ENCODE measurements around the gene GLI1.
"Not testable (repeated sequence)": the region's sequence is repeated elsewhere in the genome, so short reads cannot be mapped to it uniquely, and the experiment has no call there.

GLI1 gene

GRCh38 chr12:57459750-57460467 lies at the start of gene GLI1:
TSS of gene GLI1 (plus strand) at chr12:57459785. CDS start at chr12:57463692, 3,907 bp downstream.
- no peak for DNase-seq (ENCODE audit: low read depth)

- DNase-seq (ENCODE audit: low read depth): no peak
Observed at GRCh38 chr12:57410534-57410933, 49.1 kb upstream of the GLI1 start.

- not testable (repeated sequence) for DNase-seq (ENCODE audit: low read depth)
Observed at GRCh38 chr12:57414160-57414559, 45.4 kb upstream of the GLI1 start.

- no peak for DNase-seq (ENCODE audit: low read depth)
Observed at GRCh38 chr12:57415088-57415487, 44.5 kb upstream of the GLI1 start.

- no peak for DNase-seq (ENCODE audit: low read depth)
Observed at GRCh38 chr12:57416039-57416996, 43.3 kb upstream of the GLI1 start.

GRCh38 chr12:57418255-57418654 lies 41.3 kb upstream of the GLI1 start:
- DNase-seq (ENCODE audit: low read depth): no peak

GRCh38 chr12:57419495-57419894 lies 40.1 kb upstream of the GLI1 start:
- no peak for DNase-seq (ENCODE audit: low read depth)

- no peak for DNase-seq (ENCODE audit: low read depth)
Observed at GRCh38 chr12:57420482-57420881, 39.1 kb upstream of the GLI1 start.

- not testable (repeated sequence) for DNase-seq (ENCODE audit: low read depth)
Observed at GRCh38 chr12:57426948-57427347, 32.6 kb upstream of the GLI1 start.

- DNase-seq (ENCODE audit: low read depth): no peak
Observed at GRCh38 chr12:57428965-57429364, 30.6 kb upstream of the GLI1 start.

GRCh38 chr12:57429473-57430111 lies 30.0 kb upstream of the GLI1 start:
- DNase-seq (ENCODE audit: low read depth): no peak

- DNase-seq (ENCODE audit: low read depth): peak; percentile 22
Observed at GRCh38 chr12:57430112-57430930, 29.3 kb upstream of the GLI1 start.

- peak; percentile 92 for DNase-seq (ENCODE audit: low read depth)
Observed at GRCh38 chr12:57430931-57431566, 28.5 kb upstream of the GLI1 start, which contains the start of gene R3HDM2. TSS of gene R3HDM2 (minus strand) at chr12:57431043. CDS start at chr12:57310428, 120,615 bp downstream.

GRCh38 chr12:57431654-57432188 lies 27.9 kb upstream of the GLI1 start:
- no peak for DNase-seq (ENCODE audit: low read depth)

- DNase-seq (ENCODE audit: low read depth): no peak
Observed at GRCh38 chr12:57433370-57433769, 26.2 kb upstream of the GLI1 start.

GRCh38 chr12:57434517-57435223 lies 24.9 kb upstream of the GLI1 start, which contains the start of gene INHBC:
TSS of gene INHBC (plus strand) at chr12:57434784. CDS start at chr12:57434887, 103 bp downstream.
- DNase-seq (ENCODE audit: low read depth): no peak

- DNase-seq (ENCODE audit: low read depth): no peak
Observed at GRCh38 chr12:57435293-57435692, 24.3 kb upstream of the GLI1 start.

- no peak for DNase-seq (ENCODE audit: low read depth)
Observed at GRCh38 chr12:57438400-57438799, 21.2 kb upstream of the GLI1 start.

- no peak for DNase-seq (ENCODE audit: low read depth)
Observed at GRCh38 chr12:57439762-57440266, 19.8 kb upstream of the GLI1 start.

GRCh38 chr12:57441393-57441792 lies 18.2 kb upstream of the GLI1 start:
- DNase-seq (ENCODE audit: low read depth): not testable (repeated sequence)

All from activated gamma-delta T cell treated with anti-CD3 and anti-CD28 coated beads, Interleukin-2, amount 50 U/mL, for 16 hours (primary cell).